ENCODE data around the gene CNGA3. TPM values are rescaled to one million over a fixed set of nuclear protein-coding genes. Genes with fewer than 3 reads are reported as not detected.

Gene CNGA3
- total RNA-seq, 1 donor from 2014 or later: not detected

Other genes with a start within 250 kb of the CNGA3 start
- 25.9 to 33.3 TPM (median 26.1 TPM) in 3 replicates for gene INPP4A, start 98.4 kb downstream of the CNGA3 start, total RNA-seq